Neural crest cell (in vitro differentiated cells): ENCODE measurements around the gene SMOC1. TPM values are rescaled to one million over a fixed set of nuclear protein-coding genes. Genes with fewer than 3 reads are reported as not detected.
A peak's percentile ranks its signal among the peaks of the same experiment; 100 is the strongest.

Source experiments
- DNase-seq: peaks from one replicate; pipeline ENCODE4 v3.0.0; 2021; ENCODE audit warnings: low read depth, mixed read lengths, low spot score
- H3K27ac Mint-ChIP-seq: one replicate; pipeline ENCODE4 v1.8.0; 2021; ENCODE audit warnings: mild to moderate bottlenecking, mixed read lengths; ENCODE audit not compliant: unreplicated experiment
- H3K27me3 Mint-ChIP-seq: 2 replicates; pipeline ENCODE4 v1.8.0; 2021; ENCODE audit warnings: low read depth, mild to moderate bottlenecking, mixed read lengths
- H3K36me3 Mint-ChIP-seq: 2 replicates; pipeline ENCODE4 v1.8.0; 2021; ENCODE audit warnings: low read depth, mild to moderate bottlenecking, mixed read lengths
- H3K4me1 Mint-ChIP-seq: 2 replicates; pipeline ENCODE4 v1.8.0; 2021; ENCODE audit warnings: mixed read lengths
- H3K4me3 Mint-ChIP-seq: one replicate; pipeline ENCODE4 v1.8.0; 2021; ENCODE audit warnings: mild to moderate bottlenecking, mixed read lengths
- H3K9me3 Mint-ChIP-seq: 2 replicates; pipeline ENCODE4 v1.8.0; 2021; ENCODE audit warnings: mixed read lengths
- total RNA-seq: library from RNA; stranded (reverse); gene quantifications from 2 replicates; pipeline ENCODE4 v1.2.1, GENCODE V29; 2021
- TF ChIP-seq, protein P1 (sequence below): fragments of 200-600 bp; sonication (generic); conservative IDR thresholded peaks from 2 replicates; pipeline ENCODE4 v1.5.0; 2021; ENCODE audit warnings: antibody characterized with exemption, mild to moderate bottlenecking

The SMOC1 gene
- total RNA-seq, 1 donor from 2014 or later: 203 TPM

DNA sequence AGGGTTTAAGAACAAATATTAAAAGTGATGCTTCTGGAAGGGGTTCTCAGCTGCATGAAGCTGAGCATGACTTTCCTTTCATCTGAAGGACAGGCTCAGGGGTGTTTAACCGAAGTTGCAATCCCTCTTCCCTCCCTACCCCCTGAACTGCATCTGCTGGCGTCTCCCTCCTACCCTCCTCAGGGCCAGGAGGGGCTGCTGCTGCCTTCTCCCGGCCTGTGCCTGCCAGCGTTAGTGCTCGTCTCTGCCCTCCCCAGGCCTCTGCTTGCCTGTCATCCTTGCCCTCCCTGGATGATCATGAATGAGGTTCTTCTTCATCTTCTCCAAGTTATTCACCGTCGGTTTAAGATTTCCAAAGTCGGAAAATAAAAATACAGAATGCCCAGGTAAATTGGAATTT lies 12.2 kb downstream of the SMOC1 start:
- TF ChIP-seq, protein P1, sequence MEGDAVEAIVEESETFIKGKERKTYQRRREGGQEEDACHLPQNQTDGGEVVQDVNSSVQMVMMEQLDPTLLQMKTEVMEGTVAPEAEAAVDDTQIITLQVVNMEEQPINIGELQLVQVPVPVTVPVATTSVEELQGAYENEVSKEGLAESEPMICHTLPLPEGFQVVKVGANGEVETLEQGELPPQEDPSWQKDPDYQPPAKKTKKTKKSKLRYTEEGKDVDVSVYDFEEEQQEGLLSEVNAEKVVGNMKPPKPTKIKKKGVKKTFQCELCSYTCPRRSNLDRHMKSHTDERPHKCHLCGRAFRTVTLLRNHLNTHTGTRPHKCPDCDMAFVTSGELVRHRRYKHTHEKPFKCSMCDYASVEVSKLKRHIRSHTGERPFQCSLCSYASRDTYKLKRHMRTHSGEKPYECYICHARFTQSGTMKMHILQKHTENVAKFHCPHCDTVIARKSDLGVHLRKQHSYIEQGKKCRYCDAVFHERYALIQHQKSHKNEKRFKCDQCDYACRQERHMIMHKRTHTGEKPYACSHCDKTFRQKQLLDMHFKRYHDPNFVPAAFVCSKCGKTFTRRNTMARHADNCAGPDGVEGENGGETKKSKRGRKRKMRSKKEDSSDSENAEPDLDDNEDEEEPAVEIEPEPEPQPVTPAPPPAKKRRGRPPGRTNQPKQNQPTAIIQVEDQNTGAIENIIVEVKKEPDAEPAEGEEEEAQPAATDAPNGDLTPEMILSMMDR: no peak
- no peaks in the 10 kb centered on the region for H3K27me3 Mint-ChIP-seq

DNA sequence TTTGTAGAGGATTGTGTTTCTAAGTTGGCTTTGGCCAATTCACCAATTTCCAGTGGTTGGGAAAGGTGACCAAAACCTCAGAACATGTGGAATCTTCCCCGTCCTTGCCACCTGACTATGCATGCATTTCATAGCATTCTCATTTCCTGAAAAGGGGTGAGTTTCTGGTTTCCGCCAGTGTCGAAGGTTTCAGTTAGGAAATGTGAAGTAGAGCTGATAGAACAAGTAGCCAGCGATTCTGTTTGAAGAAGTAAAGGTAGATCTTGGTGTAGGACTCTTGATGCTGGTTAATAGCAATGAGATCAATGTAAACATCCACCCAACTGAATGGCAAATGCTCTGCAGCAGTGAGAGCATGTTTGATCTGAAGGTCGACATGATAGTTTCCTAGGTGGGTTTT lies 15.9 kb downstream of the SMOC1 start:
- peaks cover 23% of the 10 kb centered on the region for H3K9me3 Mint-ChIP-seq
- DNase-seq: no peak
- peaks cover 36% of the 10 kb centered on the region for H3K4me1 Mint-ChIP-seq
- H3K36me3 Mint-ChIP-seq: peaks cover 66% of the 10 kb centered on the region
- H3K4me3 Mint-ChIP-seq: no peak overlapping the region
- TF ChIP-seq, protein P1: no peak
- H3K27me3 Mint-ChIP-seq: no peaks in the 10 kb centered on the region
- no peak overlapping the region for H3K27ac Mint-ChIP-seq

More for the DNA sequence above, 12.2 kb downstream of the SMOC1 start:
- Mint-ChIP-seq H3K36me3 (peaks cover 53% of the 10 kb centered on the region), H3K9me3 (peaks cover 12% of the 10 kb centered on the region), H3K4me3 (peak overlapping the region; percentile 31), H3K27ac (no peak overlapping the region), H3K4me1 (peaks cover 51% of the 10 kb centered on the region)
- DNase-seq: no peak

DNA sequence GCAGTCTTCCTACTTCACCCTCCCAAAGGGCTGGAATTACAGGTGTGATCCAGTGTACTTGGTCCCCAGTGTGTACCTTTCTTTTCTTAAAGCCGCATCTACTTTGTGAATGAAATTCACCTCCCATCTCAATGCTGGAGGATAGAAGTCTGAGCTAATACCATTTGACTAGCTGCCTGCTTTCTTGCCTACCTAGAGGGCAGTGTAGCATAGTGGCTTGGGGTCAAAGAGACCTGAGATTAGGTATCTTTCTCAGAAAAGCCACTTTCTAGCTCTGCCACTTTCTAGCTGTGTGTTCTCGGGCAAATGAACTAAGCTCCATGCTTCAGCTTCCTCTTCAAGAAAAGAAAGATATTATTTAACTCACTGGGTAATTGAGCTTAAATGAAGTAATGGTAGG lies 16.9 kb downstream of the SMOC1 start:
- peaks cover 40% of the 10 kb centered on the region for H3K4me1 Mint-ChIP-seq
- no peaks in the 10 kb centered on the region for H3K27me3 Mint-ChIP-seq
- H3K27ac Mint-ChIP-seq: no peak overlapping the region
- TF ChIP-seq, protein P1: no peak
- peak overlapping the region; percentile 21 for H3K4me3 Mint-ChIP-seq
- H3K36me3 Mint-ChIP-seq: peaks cover 71% of the 10 kb centered on the region
- DNase-seq: no peak
- peaks cover 23% of the 10 kb centered on the region for H3K9me3 Mint-ChIP-seq

DNA sequence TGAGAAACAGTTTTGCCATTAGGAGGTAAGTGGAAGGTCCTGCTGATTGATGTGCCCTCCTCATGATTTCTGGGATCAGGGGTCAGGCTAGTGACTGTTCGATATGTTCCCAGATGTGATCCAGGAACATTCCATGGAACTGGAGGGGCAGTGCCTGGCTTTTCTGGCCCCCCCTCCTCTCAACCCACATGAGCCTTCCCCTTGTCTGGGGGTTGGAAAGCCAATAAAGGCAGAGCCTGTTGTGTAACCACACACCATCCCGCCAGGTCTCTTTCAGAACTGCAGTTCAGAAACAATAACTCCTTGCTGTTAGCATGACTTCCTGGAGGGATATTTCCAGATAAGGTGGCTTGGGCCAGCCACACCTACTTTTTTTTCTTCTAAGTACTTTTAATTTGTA lies 17.8 kb downstream of the SMOC1 start:
- H3K36me3 Mint-ChIP-seq: peaks cover 80% of the 10 kb centered on the region
- H3K27ac Mint-ChIP-seq: no peak overlapping the region
- H3K27me3 Mint-ChIP-seq: no peaks in the 10 kb centered on the region

DNA sequence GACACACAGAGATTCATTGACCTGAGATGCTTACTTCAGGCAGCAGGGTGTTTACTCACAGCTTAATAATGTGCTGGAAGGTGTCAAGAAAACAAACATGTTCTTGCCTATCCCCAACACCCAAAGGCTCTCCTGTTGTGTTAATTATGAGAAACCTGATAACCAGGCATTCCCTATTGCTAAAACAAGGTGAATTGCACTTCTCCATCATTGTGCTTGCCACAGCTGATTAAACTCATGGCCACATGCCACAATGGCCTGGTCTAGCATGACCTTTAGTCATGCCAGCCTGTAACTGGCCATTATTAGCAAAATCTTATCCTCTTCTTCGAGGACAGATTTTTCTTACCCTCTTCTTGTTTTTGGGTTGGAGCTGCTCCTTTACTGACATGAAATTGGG lies 21.4 kb downstream of the SMOC1 start:
- TF ChIP-seq, protein P1: no peak
- no peak overlapping the region for H3K27ac Mint-ChIP-seq
- no peaks in the 10 kb centered on the region for H3K27me3 Mint-ChIP-seq

More for the DNA sequence above, 17.8 kb downstream of the SMOC1 start:
- Mint-ChIP-seq H3K9me3 (peaks cover 23% of the 10 kb centered on the region), H3K4me1 (peaks cover 38% of the 10 kb centered on the region), H3K4me3 (no peak overlapping the region)
- TF ChIP-seq, protein P1: no peak
- no peak for DNase-seq

More for the DNA sequence above, 21.4 kb downstream of the SMOC1 start:
- no peak for DNase-seq
- H3K4me3 Mint-ChIP-seq: no peak overlapping the region
- H3K4me1 Mint-ChIP-seq: peaks cover 27% of the 10 kb centered on the region
- peaks cover 13% of the 10 kb centered on the region for H3K9me3 Mint-ChIP-seq
- peaks cover 58% of the 10 kb centered on the region for H3K36me3 Mint-ChIP-seq
